ENCODE measurements around the gene DIPK1B.
A peak's percentile ranks its signal among the peaks of the same experiment; 100 is the strongest.

DIPK1B gene

DNA sequence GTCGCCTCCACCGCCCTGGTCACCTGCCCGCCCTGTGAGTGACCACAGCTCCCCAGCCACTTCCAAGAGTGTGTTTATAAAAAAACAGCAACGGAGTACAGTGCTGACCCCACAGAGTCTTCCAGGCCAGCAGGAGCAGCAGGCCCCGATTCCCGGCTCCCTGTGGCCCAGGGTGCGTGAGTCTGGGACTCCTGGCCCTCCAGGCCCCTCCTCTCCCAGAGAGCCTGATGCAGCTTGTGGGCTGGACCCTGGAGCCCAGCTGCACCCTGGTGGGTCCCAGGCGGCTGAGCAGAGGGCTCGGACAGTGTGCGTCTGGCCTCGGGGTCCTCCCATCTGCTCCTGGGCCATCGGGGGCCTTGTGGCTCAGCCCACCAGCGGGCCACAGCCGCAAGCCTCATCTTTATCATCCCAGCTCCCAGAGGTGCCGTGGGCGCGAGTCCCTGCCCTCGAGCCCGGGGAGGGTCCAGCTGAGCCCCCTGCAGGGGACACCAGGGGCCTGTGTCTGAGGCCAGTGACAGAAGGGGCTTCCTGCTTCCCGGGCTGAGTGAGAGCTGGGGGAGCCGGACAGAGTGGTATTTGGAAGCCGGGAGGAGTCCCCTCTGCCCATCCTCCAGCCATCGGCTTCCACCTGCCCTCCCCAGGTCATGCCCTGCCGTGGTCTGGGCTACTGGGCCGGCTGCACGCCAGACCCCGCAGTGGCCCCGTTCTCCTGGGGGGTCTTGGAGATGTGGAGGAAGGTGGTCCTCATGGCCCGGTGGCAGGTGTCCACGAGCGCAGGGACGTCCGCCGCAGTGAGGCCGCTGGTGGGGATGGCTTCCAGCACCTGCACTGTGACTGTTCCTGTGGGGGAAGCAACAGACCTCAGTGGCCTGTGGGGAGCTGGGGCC, 39.0 kb upstream of the DIPK1B start:
- no peak for DNase-seq

DNA sequence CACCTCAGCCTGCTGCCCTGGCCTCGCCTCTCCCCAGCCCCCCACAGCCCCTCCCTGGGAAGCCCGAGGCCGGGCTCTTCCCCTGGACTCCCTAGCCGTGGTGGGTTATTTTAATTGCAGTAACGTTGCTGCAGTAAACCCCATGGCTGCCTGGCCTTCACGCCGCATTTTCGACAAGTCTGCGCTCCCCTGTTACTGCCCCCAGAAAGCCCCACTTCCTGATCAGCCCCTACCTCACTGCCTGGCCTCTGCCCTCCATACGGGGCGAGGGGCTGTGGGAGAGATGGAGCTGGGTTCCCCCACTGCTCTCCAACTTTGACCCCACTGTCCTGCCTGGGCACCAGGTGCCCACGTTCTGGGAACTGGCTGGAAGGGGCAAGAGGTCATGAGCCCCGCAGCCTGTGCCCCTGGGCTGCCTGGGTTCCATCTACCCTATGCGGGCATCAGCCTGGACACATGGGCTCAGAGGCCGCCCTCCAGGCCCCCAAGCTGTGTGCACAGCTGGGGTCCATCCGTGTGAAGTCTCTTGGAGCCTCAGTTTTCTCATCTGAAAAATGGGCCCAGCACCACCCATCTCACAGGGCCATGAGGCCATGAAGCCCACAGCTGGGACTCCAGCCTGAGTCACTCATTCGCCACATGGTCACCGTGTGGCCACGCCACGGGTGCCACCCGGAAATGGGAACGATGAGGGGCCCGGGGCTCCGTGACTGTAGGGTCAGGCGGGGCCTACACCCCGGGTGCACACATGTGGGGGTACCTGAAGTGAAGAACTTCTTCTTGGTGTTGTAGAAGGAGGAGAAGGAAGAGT, 38.2 kb upstream of the DIPK1B start:
- no peak for DNase-seq

DNA sequence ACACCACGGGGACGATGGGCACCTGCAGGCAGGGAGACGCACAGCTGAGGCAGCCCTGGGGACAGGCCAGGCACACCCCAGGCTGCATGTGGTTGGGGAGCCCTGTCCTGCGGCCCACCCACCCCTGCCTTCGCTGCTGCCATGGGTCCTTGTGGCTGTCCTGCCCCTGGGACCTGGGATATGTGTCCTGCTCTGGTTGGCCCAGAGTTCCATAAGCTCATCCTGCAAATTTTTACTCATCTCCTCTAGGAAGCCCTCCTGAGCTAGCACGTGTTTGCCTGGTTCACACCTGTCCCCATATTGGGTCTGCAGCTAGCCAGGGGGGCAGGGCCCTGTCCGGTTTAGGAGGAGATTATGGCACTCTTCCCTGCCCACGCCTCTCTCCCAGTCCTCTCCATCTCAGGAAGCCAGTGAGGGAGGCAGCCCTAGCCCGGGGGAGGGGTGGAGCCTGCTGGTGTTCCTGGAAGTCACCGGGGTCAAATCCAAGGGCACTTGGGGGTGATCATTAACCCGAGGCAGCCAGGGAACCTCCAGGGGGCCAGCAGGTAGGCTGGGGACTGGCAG, 37.5 kb upstream of the DIPK1B start:
- DNase-seq: peak; percentile 74

DNA sequence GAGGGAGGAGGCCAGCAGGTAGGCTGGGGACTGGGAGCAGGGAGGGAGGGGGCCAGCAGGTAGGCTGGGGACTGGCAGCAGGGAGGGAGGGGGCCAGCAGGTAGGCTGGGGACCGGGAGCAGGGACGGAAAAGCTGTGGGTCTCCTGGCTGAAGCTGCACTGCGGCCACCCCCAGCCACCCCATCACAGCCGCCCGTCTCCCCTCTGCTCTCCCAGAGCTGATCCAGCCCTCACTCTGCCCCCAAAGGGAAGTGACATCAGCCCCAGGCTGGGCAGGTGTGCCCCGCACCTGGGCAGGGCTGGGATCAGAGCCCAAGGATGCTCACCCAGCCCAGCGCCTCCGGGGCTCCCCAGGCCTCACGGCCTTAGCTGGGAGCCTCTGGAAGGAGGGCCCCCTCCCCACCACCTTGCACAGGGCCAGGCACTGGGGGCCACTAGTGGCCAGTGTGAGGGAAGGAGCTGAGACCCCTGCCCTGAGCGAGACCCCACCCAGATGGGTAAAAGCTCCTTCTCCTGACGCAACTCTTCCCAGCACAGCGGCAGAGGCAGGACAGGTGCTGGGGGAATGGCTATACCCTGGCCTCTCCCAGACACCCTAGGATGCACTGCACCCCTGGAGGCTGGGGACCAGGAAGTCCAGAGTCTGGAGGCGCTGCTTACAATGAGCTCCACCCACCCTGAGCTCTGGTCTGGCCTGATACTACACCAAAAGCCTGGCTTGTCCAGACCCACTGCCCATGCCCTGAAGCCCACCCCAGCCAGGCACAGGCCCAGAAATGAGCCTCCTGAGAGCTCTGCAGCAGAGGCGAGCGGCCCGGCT, 36.7 kb upstream of the DIPK1B start:
- DNase-seq: peak; percentile 33

DNA sequence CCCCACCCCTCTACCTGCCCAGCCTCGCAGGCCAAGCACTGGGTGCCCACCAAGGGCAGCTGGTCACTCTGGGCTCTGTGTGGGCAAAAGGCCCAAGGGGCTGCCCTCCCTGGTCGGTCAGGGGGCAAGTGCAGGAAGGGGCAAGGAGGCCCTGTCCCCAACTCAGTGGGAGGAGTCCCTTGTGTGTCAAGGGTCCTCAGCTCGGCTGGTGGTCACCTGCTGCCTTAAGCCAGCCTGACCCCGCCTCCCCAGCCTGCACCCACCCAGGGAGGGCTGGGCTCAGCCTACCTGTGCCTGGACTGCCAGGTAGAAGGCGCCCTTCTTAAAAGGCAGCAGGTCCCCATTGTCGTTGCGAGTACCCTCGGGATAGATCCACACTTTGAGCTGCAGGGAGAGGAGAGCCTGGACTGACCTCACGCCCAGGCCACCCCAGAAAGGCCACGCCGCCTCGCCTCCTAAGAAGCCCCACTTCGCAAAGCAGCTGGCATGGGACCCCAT, 36.0 kb upstream of the DIPK1B start:
- no peak for DNase-seq

DNA sequence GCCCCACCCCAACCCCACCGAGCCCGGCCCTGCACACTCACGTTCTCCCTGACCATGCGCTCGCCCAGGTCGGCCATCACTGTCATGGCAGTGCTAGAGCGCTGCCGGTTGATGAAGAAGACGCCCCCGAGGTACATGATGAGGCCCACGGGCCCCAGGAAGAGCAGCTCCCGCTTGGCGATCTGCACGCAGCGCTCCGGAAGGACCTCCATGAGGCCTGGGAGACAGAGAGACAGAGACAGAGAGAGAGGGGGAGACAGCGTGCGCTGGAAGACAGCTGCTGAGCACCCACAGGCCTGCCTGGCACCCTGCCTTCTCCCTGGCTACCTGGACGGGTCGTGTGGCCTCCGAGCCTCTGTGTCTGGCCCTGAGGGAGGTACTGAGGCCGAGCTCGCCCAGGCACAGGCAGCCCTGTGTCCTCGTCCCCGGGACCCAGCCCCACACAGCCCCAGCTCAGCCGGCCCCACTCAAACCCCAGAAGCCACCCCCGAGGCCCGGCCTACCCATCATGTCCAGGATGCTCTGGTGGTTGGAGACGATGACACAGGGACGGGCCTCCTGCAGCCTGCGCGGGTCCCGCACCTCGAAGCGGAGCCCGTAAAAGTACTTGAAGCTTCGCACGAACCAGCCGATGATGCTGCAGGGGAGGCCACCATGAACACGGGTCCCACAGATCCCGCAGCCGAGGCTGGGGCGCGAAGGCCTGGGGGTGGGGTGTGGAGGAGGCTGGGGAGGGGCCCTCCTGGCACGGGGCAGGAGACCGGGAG, 35.3 kb upstream of the DIPK1B start:
- no peak for DNase-seq

DNA sequence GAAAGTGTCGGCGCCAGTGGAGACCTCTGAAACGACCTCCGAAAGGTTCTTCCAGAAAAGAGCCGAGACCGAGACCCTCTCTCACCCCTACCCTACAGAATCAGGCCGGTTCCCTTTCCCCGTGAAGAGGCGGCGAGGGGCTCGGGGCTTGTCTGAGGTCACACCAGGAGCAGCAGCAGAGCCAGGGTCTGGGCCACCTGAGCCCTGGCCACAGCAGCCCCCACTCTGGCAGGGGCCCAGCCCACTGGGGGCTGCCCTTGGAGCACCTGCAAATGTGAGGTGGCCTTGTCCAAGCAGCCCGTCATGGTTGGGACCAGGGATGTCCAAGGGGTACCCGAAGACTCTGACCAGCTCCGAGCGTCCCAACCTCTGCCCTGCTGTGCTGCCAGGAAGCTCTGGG, 34.3 kb upstream of the DIPK1B start:
- DNase-seq: no peak

DNA sequence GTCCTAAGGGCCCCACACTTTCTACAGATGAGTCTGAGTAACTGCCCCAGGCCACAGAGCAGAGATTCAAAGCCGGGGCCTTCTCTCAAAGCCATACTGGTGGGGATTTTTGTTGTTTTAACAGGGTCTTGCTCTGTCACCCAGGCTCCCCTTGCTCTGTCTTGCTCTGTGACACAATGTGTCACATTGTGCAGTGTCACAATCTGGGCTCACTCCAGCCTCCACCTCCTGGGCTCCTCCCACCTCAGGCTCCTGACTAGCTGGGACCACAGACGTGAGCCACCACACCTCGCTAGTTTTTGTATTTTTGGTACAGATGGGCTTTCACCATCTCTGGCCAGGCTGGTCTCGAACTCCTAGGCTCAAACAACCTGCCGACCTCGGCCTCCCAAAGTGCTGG, 33.7 kb upstream of the DIPK1B start:
- no peak for DNase-seq

DNA sequence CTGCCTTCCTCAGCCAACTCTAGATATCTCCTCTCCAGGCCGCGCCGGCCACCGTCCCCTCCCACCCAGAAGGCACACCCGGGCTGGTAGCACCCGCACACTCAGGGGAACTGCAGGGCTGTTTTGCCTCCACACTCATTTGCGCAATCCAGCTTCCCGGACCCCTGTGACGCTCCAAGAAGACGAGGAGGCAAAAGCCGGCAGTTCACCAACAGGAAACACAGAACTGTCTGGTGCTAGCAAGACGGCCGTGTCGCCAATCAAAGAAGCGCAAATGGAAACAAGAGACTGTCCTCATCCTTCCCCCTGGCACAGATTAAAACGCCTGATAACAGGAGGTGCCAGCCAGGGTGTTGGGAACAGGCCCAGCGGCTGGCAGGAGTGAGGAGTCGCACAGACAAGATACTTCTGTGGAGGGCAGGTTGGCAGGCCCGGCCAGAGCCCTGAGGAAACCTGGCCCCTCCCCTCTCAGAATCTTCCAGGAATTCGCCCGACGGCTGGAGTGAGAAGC, 32.9 kb upstream of the DIPK1B start:
- DNase-seq: peak; percentile 83

DNA sequence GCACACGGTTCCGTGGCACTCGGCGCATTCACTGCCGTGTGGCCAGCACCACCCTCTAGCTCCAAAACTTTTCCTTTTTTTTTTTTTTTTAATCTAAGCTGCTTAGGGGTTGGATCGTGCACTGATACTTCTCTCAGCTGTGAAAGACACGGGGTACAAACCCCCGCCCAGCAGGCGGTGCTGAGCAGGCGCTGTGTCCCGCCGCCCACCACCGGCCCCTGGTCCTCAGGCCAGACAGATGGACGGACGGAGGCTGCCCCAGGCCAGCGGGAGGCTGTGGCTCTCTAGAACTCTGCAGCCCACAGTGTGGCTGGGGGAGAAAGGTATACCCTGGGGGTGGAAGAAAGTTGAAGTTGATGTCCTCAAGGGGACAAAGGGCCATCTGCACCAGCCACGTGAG, 31.3 kb upstream of the DIPK1B start:
- DNase-seq: no peak

DNA sequence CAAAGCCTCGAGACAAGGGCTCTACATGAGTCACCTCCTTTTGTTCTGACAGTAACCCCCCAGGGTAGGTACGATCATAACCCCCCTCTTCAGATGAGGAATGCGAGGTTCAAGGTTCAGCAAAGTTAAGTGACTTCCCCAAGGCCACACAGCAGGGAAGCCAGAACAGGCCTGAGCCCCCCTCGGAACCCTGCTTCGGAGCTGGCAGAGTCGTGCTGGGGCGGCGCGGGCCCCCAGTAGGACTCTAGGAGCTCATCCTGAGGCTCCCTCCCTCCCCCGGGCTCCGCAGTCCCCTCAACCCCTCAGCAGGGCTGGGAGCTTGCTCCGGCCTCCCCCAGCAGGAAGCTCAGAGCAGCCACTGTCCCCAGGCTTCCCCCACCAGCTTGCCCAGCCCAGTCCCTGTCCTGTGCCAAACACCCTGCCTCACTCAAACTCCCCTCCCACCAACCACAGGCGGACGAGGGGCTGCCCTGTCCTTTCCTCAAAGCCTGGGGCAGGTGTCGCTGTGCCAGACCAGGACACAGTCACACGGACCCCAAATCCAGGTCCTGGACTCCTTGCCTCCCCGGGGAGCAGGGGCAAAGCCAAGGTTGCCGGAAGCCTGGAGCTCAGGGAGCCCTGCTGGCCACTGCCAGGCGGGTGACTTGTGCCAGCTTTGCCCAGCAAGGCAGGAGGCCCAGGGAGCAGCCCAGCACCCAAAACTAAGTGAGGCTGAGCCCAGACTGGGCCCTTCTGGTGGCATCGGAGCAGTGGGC, 30.2 kb upstream of the DIPK1B start:
- no peak for DNase-seq

DNA sequence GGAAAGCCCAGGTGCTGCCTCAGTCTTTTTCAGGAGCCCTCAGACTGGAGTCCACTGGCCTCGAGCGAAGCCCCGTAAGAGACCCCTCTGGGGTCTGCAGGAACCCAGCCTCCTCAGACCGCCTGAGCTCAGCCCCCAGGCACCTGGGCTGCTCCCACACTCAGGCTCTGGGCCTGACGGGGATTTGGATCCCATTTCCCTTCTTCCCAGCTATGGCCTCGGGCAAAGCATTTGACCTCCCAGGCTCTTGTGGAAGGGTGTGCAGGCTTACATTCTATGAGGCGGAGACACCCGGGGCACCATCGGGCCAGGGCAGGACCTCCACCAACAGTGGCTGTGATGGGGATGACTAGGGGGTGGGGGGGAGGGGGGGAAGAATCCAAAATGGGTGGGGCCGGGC, 29.7 kb upstream of the DIPK1B start:
- no peak for DNase-seq

DNA sequence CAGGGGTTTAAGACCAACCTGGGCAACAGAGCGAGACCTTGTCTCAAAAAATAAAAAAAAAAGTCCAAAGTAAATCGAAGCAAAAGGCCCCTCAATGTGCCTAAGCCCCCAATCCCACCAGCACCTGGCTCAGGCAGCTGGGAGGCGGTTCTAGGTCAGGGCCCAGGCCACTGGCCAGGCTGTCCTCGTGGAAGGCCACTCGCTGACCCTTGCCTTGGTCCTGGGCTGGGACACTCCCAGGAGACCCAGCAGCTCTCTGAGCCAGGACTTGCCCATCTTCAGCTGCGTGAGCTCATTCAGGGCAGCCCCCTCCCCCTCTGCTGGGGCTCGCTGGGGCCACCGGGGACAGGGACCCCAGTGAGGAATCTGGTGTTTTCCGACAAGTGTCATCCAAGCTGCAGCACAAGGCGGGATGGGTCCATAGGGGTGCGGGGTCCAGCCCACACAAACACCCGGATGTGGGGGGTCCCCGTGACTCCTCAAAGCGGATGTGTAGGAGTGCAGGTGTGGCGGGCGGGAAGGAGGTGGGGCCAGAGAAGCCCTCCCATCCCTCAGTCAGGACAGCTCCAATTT, 29.1 kb upstream of the DIPK1B start:
- DNase-seq: no peak

DNA sequence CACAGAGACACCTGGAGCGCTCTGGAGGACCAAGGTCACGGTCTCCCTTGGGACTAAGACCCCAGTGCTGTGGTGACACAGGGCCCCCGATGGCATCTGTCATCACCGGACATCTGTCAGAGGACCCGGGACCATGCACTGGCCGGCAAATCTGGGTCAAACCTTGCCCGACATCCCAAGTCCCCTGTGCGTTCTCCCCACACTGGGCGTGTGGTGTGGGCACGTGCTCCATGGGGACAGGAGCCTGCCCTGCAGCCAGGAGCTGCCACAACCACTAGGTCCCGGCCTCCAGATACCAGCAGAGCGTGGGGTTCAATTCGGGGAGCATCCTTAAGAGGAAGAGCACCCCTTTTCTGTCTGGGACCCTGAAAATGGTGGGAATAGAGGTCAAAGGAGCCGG, 28.6 kb upstream of the DIPK1B start:
- no peak for DNase-seq

DNA sequence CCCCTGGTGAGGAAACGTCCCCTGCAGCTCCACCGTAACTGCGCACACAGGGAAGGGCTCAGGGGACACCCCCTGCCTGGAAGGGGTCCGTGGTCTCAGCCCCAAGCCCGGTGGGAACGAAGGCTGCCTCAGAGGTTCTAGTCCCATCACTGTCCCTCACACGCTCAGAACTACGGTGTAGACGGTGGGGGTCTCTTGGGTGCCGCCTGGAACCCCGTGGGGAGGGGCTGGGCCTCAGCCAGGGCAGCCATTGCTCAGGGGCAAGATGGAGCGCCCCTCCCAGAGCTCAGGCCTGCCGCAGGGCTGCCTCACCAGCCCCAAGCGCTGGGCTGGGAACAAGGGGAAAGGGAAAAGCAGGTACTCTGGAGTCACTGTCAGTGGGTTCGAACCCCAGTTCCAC, 28.0 kb upstream of the DIPK1B start:
- no peak for DNase-seq

DNA sequence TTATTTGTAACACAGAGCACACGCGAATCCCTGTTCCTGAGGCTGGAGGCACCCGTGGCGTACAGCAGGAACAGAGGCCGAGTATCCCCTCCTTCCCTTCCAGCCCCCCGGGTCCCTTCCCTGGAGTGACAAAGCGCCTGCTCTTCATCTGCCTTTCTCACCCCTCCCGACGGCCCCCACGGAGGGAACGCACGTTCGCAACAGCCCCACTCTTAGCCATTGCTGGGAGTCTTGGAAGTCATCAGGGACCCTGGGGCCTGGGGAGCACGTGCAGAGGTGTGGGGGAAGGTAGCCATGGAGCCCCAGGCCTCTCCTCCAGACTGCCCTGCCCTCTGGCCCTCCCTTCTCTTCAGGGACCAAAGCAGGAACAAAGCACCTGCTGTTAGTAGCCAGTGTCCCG, 27.6 kb upstream of the DIPK1B start:
- no peak for DNase-seq

DNA sequence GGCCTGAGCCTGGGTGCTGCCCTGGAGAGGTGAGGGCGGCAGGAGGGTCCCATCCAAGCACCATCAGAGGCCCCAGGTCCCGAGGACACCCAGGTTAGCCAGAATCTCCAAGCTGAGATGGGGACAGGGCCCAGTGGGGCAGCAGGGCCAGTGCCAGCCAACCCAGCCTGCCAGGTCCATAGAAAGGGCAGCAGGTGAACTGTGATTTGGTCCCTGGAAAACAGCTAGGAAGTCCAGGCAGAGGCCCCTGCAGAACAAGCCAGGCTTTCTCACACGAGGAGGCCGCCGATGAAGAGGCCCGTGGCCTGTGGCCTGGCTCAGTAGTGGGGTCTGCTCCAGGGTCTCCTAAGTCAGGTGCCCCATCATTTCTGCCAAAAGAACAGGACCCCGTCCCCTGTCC, 27.2 kb upstream of the DIPK1B start:
- DNase-seq: no peak

DNA sequence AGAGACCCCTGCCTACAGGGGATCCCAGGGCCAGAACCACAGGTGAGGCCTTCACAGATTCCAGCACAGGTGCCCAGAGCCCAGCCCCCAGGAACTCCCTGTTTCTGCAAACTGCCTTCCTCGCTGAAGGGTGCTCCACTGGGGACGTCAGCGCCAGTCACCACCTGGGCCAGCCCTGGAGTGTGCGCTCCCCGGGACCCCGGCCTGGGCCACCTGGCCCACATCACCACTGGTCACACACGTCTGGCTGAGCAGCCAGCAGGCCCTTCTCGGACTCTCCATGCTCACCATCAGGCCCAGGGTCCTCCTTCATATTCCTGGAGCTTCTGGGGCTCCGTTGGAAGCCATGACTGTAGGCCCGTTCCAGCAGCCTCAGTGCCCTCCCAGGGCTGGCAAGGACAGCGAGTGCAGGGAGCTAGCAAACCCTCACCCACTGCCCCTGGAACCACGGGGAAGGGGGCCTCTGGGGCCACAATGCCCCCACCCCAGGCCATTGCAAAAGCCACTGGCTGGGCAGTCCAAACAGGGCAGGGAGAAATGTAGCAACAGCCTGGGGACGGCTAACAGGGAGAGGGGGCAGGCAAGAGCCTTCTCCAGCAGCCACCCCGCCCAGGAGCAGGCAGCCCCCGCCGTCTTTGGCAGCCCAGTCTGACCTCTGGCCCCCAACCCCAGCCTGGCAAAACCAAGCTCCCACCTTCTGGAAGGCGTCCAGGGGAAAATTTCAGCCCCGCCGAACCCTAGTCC, 26.4 kb upstream of the DIPK1B start:
- DNase-seq: no peak

DNA sequence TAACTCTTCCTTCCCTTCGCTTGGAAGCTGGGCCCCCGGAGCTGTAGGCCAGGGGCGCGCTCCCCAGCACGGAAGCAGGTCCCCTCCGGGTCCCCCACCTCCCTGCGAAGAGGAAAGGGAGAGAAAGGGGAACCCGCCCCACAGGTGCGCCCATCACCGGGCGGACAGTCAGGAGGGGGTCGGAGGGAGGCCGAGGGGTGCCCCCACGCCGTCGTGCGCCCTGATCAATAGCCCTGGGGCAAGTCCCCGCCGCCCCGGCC, 25.9 kb upstream of the DIPK1B start:
- no peak for DNase-seq
